Measurements from ENCODE around the gene MDH1B.
"Not testable (repeated sequence)": the region's sequence is repeated elsewhere in the genome, so short reads cannot be mapped to it uniquely, and the experiment has no call there.

Gene MDH1B

DNA sequence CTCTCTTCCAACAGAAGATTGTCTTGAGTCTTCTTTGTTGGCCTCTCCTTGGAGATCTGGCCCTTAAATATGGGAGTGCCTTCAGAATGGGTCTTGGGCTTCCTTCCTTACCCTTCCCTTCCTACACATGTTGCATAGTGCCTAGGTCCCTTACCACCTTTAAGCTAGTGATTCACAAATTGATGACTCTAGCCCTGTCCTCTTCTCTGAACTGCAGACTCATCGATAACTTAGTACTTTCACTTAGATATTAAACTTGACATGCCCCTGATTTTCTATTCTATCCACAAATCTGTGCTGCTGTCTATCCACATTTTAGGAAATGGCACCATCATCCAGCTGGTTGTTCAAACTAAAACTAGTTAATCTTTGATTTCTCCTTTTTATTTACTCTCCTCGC, 37.8 kb downstream of the MDH1B start:
- Mint-ChIP-seq H3K27ac (no peak overlapping the region), H3K36me3 (no peaks in the 10 kb centered on the region), H3K9me3 (peaks cover under 1% of the 10 kb centered on the region), H3K4me1 (no peaks in the 10 kb centered on the region), H3K4me3 (no peak overlapping the region)
- ATAC-seq (no peak), DNase-seq (ENCODE audit: low spot score in 2 of 2) (no peak)

DNA sequence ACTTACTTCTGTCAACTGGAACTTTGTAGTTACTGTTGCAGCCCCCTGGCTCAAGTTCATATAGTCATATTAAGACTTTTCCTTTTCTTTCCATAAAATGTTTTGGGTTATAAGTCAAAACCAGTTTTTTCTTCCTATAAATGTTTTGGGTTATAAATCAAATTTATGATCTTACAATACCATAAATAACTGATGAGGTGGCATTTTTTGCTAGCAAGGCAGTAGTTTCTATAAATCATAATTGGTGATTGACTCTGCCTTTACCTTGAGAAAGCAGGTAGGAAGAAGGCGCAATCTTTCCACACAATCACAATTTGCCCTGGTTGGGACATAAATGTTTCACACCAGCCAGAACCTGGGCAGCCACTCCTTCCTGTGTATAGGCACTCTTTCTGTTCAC, 41.8 kb downstream of the MDH1B start:
- Mint-ChIP-seq H3K9me3 (peaks cover 3% of the 10 kb centered on the region), H3K4me3 (no peak overlapping the region), H3K27ac (no peak overlapping the region), H3K36me3 (no peaks in the 10 kb centered on the region), H3K4me1 (no peaks in the 10 kb centered on the region)
- no peak for DNase-seq (ENCODE audit: low spot score in 2 of 2)
- no peak for ATAC-seq

DNA sequence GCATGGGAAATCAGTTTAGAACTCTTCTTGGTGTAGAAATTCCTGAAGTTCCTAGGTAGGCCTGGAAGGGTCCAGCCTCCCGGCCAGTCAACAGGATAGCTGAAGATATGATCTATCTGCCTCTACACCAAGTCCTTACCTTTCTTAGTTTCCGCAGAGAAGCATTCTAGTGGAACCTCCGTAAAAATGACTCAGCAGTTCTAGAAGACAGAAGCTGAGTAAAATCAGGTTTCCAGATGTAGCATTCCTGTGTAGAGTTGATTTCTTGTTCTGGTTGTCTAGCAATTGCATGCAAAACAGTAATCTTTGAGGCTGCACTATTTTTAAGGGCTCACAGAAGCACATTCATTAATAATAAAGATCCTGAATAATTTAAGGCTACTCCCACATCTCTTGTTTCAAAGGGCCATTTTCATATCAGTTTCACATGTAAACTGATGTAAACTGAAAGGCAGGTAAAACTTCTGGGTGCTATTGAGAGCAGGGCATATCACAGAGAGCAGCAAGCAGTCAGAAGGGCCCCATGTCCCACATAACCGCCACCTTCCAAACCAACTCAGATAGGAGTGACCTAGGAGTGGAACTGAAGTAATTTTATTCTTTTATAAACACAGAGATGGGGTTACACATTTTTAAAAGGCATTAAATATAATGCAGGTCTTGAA, 43.7 kb downstream of the MDH1B start:
- Mint-ChIP-seq H3K27ac (no peak overlapping the region), H3K4me1 (no peaks in the 10 kb centered on the region), H3K4me3 (no peak overlapping the region), H3K9me3 (peaks cover 3% of the 10 kb centered on the region), H3K36me3 (no peaks in the 10 kb centered on the region)
- no peak for ATAC-seq
- no peak for DNase-seq (ENCODE audit: low spot score in 2 of 2)

DNA sequence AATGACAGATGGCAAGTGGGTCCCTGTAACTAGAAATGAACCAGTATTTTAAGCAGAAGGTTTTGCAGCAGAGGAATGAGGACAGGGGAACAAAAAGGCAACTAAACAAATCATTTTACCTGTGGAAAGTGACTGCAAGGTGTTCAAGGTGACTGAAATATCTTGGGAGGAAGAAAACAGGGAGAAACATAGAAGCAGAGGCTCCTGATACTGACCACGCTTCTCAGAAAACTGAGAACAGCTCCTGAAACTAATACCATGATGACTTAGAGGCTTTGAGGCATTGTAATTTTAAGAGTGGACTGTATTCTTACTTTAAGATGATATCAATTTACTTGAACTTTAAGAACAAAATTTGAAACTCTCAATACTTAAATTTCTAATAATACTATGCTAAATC, 46.8 kb downstream of the MDH1B start, which contains the start of gene DYTN:
Gene DYTN (minus strand): TSS at position 101 of the 400 bp plus-strand sequence. CDS start 117 bp downstream, outside the sequence.
- H3K4me1 Mint-ChIP-seq: no peaks in the 10 kb centered on the region
- H3K36me3 Mint-ChIP-seq: no peaks in the 10 kb centered on the region
- H3K9me3 Mint-ChIP-seq: peaks cover 3% of the 10 kb centered on the region
- DNase-seq (ENCODE audit: low spot score in 2 of 2) (no peak), ATAC-seq (no peak)
- H3K4me3 Mint-ChIP-seq: no peak within 1 kb of the TSS
- H3K27ac Mint-ChIP-seq: no peak within 1 kb of the TSS

DNA sequence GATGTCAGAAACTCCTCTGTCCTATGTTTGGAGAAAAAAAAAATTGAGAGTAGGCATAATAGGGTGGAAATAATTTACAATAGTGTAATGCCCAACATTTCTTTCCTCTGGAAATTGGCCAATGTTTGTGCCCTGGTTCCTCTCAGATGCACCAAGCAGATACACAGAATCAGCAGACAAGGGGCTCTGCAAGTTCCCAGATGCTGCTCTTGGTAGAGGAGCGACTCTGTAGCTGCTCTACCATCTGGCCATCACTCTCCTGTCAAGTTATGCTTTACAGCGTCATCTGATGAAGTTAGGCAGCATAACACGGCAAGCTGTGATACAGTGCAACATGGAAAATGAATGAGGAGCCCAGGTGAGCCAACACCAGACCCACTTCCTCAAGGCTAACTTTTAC, 48.5 kb downstream of the MDH1B start:
- no peaks in the 10 kb centered on the region for H3K4me1 Mint-ChIP-seq
- no peak for ATAC-seq
- H3K36me3 Mint-ChIP-seq: no peaks in the 10 kb centered on the region
- no peak overlapping the region for H3K4me3 Mint-ChIP-seq
- H3K9me3 Mint-ChIP-seq: no peaks in the 10 kb centered on the region
- DNase-seq (ENCODE audit: low spot score in 2 of 2): no peak
- H3K27ac Mint-ChIP-seq: no peak overlapping the region

DNA sequence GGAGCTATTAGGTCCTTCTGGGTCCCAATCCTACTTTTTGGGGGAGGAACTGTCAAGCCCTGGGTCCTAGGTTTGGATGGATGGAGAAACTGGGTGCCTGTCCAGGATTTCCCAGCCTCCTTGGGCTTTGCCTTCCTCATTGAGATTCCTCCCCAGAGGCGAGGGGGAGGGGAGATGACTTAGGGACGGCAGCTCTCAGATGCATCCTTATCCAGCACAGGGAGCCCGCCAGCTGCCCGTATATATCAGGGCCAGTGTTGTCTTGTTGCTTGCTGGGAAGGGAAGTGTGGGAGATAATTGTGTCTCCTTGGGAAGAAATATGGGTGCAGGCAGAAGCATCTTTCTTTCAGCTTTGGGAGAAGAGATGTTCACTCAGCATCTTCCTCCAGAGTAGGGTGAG, 49.9 kb downstream of the MDH1B start:
- not testable (repeated sequence) for H3K4me3 Mint-ChIP-seq; DNase-seq (ENCODE audit: low spot score in 2 of 2); H3K36me3 Mint-ChIP-seq; ATAC-seq; H3K4me1 Mint-ChIP-seq; H3K27ac Mint-ChIP-seq; H3K9me3 Mint-ChIP-seq

DNA sequence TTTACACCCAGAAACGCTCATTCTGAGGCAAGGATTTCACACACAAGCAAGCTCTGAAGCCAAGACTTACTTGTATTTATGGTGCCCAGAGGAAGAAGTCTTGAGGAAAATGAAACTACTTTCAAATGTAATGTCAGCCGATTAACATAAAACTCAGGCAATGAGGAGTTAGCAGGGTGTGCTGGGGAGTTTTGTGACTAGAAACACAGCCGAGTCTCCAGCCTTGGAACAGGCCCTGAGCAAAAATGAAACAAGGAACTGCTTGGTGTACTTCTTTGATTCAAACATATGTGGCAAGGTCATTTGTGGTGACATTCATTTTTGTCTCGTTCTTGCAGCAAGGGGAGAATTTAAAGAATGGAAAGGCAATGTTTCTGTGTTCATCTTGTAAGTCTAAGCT, 51.4 kb downstream of the MDH1B start:
- H3K9me3 Mint-ChIP-seq: no peaks in the 10 kb centered on the region
- no peak overlapping the region for H3K27ac Mint-ChIP-seq
- no peaks in the 10 kb centered on the region for H3K4me1 Mint-ChIP-seq
- ATAC-seq (no peak), DNase-seq (ENCODE audit: low spot score in 2 of 2) (no peak)
- H3K4me3 Mint-ChIP-seq: no peak overlapping the region
- H3K36me3 Mint-ChIP-seq: no peaks in the 10 kb centered on the region

DNA sequence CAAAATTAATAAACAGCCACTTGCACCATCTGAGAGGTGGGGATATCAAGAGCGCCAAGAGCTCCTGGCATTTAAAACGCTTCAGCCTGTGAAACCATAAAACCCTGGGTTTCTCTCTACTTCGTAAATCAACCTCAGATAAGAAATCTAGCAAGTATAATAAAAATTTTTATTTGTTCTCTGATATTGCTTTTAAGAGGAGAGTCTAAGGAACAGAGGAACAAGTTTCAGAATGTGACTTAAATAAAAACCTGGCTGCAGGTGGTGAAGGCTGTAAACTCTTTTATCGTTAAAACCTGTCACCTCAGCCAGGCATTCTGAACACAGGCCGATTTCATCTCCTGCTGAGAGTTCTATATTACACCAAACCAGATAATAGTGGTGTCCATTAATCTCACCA, 56.8 kb downstream of the MDH1B start:
- H3K9me3 Mint-ChIP-seq: no peaks in the 10 kb centered on the region
- H3K4me1 Mint-ChIP-seq: no peaks in the 10 kb centered on the region
- no peak overlapping the region for H3K27ac Mint-ChIP-seq
- DNase-seq (ENCODE audit: low spot score in 2 of 2) (no peak), ATAC-seq (no peak)
- no peaks in the 10 kb centered on the region for H3K36me3 Mint-ChIP-seq
- no peak overlapping the region for H3K4me3 Mint-ChIP-seq

DNA sequence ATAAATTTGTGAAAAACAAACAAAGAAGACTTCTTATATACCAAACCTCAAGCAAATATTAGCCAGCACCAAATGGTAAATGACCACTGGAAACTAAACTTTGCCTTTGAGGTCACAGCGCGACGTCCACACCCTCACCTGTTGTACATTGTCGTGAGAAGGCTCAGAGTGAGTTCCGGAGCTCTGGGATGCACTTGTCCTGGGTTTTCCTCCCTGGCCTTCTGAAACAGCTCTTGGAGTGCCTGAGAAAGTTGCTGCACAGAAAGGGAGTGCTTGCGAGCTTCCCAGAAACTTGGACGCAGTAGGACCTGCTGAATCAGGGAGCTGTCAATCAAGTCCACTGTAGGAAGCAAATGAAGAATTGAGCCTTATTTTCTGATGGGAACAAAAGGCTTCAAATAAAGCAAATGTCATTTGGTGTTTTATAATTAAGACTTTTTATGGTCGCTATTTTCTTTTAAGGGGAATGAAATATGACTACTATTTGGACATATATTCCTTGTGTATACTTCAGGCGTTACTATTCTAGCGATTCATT, 57.9 kb downstream of the MDH1B start:
- ATAC-seq (no peak), DNase-seq (ENCODE audit: low spot score in 2 of 2) (no peak)
- H3K9me3 Mint-ChIP-seq: no peaks in the 10 kb centered on the region
- no peaks in the 10 kb centered on the region for H3K36me3 Mint-ChIP-seq
- H3K4me3 Mint-ChIP-seq: no peak overlapping the region
- no peak overlapping the region for H3K27ac Mint-ChIP-seq
- H3K4me1 Mint-ChIP-seq: no peaks in the 10 kb centered on the region

DNA sequence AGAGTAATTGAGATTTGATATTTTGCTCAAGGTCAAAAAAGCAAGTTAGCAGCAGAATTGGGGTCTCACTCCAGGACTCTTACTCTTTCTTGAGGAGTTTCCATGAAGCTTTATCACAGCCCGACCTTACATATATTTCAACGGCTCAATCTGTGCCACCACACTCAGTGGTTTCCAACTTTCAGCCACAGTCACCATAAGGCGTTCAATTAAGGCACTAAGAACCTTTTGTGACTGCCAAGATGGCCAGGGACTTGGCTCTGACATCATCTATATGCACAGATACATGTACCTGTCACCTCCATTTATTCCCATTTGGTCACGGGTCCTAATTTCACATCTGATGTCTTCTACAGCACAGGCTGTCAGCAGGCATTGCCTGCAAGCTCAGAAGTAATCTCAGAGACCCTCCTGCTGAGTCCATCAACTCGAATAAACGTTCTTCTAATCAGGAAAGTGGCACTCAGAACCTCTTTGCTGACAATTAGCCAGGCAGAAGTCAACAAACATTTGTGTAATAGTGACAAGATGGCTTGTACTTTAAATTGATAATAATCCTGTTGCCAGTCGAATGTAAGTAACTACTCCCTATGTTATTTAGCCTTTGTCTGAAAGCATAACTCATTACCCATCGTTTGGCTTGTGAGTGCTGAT, 63.0 kb downstream of the MDH1B start:
- no peaks in the 10 kb centered on the region for H3K4me1 Mint-ChIP-seq
- H3K9me3 Mint-ChIP-seq: no peaks in the 10 kb centered on the region
- ATAC-seq: no peak

DNA sequence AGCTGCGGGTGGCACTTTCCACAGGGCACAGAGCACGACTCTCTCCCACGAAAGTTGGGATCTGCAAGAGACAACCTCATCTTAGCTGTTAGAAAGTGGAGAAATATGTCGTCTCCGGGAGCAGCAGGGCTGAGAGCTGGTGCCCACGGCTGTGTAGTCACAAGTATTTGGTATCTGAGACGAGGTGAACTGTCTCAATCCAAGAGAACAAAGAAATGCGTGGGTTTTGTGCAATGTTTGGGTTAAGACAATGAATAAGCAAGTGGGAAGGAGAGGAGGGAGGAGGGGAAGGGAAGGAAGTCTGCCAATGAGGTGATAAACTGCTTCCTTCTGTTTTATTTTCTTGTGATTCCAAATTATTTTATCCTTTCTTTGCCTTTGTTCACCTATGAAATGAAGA, 65.0 kb downstream of the MDH1B start:
- DNase-seq (ENCODE audit: low spot score in 2 of 2) (no peak), ATAC-seq (peak; percentile 28)
- H3K4me3 Mint-ChIP-seq: no peak overlapping the region
- H3K27ac Mint-ChIP-seq: no peak overlapping the region
- H3K36me3 Mint-ChIP-seq: no peaks in the 10 kb centered on the region
- H3K9me3 Mint-ChIP-seq: no peaks in the 10 kb centered on the region
- no peaks in the 10 kb centered on the region for H3K4me1 Mint-ChIP-seq

More for the DNA sequence above, 63.0 kb downstream of the MDH1B start:
- no peaks in the 10 kb centered on the region for H3K36me3 Mint-ChIP-seq
- H3K4me3 Mint-ChIP-seq: no peak overlapping the region
- DNase-seq (ENCODE audit: low spot score in 2 of 2): no peak
- no peak overlapping the region for H3K27ac Mint-ChIP-seq

DNA sequence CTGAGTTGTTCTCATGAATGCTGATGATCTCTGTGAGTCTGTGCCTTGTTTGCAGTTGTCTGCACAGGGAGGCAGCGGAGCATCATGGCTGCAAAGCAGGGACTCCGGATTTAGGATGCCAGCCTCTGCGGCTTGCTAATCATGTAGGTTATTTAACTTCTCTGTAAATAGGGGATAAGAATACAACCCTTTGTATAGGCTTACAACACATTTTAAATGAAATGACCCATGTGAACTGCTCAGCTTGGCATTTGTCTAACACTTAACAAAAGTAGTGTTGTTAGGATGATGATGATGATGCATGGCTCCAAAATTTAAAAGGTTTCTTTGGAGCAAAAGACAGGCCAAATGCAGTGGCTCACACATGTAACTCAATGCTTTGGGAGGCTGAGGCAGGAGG, 66.3 kb downstream of the MDH1B start:
- no peak for ATAC-seq
- Mint-ChIP-seq H3K36me3 (no peaks in the 10 kb centered on the region), H3K4me3 (no peak overlapping the region), H3K9me3 (no peaks in the 10 kb centered on the region), H3K4me1 (no peaks in the 10 kb centered on the region), H3K27ac (no peak overlapping the region)
- no peak for DNase-seq (ENCODE audit: low spot score in 2 of 2)

DNA sequence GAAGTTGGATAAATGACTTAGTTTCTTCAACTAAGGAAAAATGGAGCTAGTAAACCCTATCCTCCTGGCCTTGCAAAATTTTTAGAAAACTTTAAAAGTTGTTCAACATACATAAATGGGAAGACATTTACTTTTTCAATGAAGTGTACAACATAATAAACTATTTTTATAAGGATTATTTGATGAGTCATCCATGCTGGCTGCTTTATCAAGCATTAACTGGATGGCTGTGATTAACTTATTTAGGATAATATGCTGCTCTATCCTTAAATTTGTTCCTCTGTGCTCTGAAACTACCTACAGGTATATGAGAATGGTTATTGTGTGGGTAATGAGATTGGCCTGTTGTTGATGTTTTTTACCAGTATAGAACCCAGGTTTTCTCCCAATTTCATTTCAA, 68.2 kb downstream of the MDH1B start:
- Mint-ChIP-seq H3K27ac (no peak overlapping the region), H3K9me3 (no peaks in the 10 kb centered on the region), H3K36me3 (no peaks in the 10 kb centered on the region), H3K4me3 (no peak overlapping the region), H3K4me1 (no peaks in the 10 kb centered on the region)
- no peak for DNase-seq (ENCODE audit: low spot score in 2 of 2)
- no peak for ATAC-seq

DNA sequence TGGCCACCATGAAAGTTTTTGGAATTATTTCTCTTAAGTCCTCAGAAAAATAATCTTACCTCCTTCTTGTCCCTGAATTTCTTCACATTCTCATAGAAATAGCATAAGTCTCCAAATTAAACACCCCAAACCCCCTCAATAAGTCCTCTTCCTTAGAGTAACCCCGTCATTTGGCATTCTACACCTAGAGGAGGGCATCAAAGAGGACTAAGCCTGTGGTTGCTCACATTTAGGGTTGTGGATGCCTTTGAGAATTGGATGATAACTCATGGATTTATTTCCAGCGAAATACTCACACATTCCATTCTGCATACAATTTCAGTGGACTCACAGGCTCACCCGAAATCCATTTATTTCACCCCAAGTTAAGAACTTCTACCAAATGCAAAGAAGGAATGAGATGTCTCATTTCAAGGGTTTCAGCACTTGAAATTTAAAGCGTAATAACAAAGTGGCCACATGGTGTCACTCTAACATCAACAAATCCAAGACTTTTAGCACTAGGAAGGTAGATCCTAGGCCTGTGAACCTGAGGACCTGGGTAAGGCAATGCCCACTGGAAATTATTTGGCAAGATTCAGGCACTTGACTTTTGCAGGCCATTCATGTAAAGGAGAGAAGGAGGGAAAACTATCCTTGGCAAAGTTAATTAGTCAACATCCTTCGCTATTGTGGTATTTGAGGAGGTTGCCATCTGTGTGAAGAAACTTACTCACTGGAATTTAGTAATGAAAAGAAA, 71.6 kb downstream of the MDH1B start:
- Mint-ChIP-seq H3K36me3 (no peaks in the 10 kb centered on the region), H3K9me3 (no peaks in the 10 kb centered on the region), H3K27ac (no peak overlapping the region), H3K4me3 (no peak overlapping the region), H3K4me1 (no peaks in the 10 kb centered on the region)
- DNase-seq (ENCODE audit: low spot score in 2 of 2) (peak; percentile 13 to 60), ATAC-seq (peak; percentile 65)

DNA sequence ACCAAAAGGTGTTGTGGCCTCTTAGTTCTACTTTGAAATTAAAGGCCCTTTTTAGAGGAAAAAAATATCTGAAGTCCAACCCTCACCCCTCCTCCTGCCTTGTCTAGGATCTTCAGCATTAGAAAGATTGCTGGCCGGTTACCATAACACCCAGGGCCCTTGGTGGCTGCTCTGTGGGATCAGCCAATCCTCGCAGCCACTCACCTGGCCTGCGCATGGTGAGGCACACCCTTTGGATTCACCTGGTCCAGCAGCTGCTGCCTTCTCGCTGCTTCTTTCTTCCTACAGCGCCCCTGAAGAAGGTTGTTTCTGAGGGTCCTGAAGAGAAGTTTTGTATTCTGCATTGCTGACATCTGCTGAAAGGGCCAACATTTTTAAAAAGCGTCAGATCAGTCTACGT, 72.2 kb downstream of the MDH1B start:
- Mint-ChIP-seq H3K9me3 (no peaks in the 10 kb centered on the region), H3K4me3 (no peak overlapping the region), H3K4me1 (no peaks in the 10 kb centered on the region), H3K27ac (no peak overlapping the region), H3K36me3 (no peaks in the 10 kb centered on the region)
- DNase-seq (ENCODE audit: low spot score in 2 of 2) (no peak), ATAC-seq (no peak)

DNA sequence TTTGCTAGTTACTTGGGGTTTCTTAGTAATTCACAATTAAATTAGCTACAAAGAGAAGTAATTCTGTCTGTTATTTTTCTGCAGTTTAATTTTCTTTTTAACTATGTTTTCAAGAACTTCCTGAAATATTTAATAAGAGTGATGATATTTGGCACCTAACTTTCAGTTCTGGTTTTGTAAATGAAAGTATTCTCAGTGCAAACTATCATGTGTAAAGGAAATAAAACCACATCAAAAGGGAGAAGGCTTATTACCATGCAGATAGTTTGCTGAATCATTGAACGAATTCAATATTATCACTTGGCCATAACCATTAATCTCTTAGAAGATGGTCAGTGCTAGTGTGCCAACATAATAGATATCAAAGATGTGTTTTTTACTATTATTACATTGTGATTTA, 76.1 kb downstream of the MDH1B start:
- ATAC-seq (no peak), DNase-seq (ENCODE audit: low spot score in 2 of 2) (no peak)
- Mint-ChIP-seq H3K9me3 (no peaks in the 10 kb centered on the region), H3K4me3 (no peak overlapping the region), H3K36me3 (no peaks in the 10 kb centered on the region), H3K27ac (no peak overlapping the region), H3K4me1 (no peaks in the 10 kb centered on the region)
